GM18870 (cell line): ENCODE results near the gene PDCD1LG2.
"Not testable (repeated sequence)": the region's sequence is repeated elsewhere in the genome, so short reads cannot be mapped to it uniquely, and the experiment has no call there.

Experiments used
- ATAC-seq: cut with Tn5 transposase; IDR thresholded peaks from one replicate; pipeline ENCODE4 v1.9.1; 2021; ENCODE audit warnings: moderate library complexity; ENCODE audit not compliant: unreplicated experiment

Gene PDCD1LG2

DNA sequence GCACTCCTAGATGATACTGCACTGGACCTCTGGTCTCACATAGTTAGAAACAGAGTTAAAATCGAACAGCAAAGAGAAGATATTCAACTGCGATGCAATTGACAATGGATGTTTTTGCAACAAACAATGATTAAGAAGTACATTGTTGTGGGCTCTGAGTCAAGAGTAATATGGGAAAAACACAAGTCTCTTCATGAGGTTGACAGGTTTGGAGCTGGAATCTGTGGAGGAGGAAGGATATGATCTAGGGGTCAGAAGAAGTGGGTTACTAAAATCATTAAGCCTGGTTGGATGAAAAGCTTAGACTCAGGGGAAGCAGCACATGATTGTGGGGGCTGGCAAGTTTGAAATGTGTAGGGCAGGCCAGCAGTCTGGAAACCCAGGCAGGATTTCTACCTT lies 53.1 kb downstream of the PDCD1LG2 start:
- ATAC-seq: no peak

DNA sequence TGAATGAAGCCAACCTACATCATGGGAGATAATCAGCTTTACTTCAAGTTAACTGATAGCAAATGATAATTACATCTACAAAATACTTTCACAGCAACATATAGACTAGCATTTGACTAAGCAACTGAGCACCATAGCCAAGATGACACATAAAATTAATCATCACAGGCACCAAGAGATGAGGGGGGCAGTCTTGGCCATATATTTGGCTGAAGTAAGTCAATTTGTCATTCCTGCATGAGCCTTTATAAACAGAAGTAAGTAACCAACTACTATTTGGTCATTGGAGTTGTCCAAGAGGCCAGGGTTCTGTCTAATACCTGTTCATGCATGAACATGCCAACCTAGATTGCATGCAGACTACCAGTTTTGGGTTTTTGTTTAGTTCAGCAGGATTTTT lies 53.6 kb downstream of the PDCD1LG2 start:
- no peak for ATAC-seq

DNA sequence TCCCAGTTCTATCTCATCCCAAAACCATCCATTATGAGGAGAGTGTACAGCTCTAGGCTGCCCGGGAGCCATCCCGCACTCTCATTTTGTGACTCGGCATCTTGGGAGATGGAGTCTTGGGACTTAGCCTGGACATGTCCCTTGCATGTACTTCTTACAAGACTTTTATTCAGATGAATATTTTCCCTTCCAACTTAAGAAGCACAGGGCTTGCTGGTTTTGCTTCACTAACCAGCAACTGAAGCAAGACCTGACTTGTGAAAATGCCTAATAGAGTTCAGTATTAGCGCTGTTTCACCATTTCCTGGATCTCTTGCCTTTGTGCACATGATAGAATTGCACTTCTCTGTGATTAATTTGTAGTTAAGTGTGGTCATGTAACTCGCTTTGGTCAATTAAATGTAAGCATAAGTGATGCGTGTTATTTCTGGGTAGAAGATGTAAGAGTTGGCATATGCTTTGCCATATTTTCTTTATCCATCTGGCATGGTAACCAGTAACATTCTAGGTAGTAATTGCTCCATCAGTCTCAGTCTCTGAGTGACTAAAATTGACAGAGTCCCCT lies 55.8 kb downstream of the PDCD1LG2 start:
- ATAC-seq: peak; percentile 62

DNA sequence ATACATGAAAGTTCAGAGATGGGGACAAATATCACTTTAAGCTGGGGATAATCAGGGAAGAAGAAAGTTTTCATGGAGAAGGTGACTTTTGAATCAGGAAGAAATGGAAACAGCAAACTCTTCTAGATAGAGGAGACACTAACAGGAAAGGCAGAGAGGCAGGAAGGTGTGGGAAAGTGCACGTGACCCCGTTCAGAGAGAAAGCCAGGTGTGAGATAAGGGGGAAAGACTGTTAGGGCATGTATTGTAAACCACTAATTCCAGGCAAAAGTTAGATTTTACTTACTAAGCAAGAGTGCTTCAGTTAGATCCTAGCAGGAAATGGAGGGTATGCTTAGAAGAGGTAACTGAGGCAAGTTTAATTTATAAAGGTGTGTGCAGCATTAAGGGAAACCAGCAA lies 58.5 kb downstream of the PDCD1LG2 start:
- ATAC-seq: no peak

DNA sequence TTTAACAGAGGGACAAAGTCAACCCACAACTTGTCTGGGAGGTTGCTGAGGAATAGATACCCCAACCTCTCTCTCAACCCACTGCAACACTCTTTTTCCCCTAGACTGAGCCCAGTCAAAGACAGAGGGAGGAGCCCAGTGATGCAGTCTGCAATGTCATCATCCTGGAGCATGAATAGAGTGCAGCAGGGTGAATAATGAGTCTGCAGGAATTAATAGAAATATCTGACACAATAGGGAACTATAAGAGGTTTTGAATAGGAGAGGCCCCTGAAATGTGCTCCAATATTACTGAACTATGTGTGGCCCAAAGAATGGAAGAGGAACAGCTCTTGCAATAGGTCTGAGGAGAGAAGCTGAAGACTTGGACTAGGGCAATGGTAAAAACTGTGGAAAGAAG lies 59.1 kb downstream of the PDCD1LG2 start:
- ATAC-seq: no peak

DNA sequence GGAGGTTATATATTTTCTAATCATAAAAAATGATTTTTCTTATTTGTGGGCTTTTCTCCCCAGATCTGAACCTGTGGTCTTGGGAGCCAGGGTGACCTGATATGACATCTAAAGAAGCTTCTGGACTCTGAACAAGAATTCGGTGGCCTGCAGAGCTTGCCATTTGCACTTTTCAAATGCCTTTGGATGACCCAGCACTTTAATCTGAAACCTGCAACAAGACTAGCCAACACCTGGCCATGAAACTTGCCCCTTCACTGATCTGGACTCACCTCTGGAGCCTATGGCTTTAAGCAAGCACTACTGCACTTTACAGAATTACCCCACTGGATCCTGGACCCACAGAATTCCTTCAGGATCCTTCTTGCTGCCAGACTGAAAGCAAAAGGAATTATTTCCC lies 59.6 kb downstream of the PDCD1LG2 start:
- no peak for ATAC-seq

DNA sequence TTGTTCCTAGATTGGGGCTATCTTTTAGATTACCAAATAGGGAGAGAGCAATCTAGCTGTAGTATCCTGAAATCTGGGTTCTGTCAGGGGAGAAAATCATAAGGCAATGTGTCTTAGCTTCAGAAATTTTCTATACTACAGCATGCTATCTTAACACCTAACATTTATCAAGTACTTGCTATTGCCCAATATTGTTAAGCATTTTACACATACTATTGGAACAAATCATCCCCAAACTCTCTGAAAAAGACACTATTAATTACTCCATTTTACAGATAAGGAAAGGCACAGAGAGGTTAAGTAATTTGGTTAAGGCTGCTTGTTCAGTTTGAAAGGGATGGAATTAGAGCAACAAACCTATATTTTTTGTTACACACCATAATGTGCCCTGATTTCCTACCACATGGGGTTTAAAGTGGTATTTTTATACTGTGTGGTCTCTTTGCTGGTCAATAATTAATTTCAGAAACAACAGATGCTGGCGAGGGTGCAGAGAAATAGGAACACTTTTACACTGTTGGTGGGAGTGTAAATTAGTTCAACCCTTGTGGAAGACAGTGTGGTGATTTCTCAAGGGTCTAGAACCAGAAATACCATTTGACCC lies 61.4 kb downstream of the PDCD1LG2 start:
- peak; percentile 50 for ATAC-seq

DNA sequence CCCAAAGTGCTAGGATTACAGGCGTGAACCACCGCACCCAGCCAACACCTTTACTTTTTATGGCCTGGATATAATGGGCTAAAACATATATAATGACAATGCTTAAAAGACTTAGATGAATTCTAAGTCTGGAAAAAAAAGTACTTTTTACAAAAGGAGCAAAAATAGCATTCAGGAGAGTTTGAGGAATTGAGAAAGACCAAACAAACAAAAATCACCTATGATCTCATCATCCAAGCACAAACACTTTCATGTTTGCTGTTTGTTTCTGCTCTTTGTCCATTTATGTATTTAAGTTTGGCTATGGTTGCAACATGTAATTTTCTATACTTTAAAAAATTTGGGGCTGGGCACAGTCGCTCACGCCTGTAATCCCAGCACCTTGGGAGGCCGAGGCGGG lies 63.8 kb downstream of the PDCD1LG2 start:
- ATAC-seq: no peak

DNA sequence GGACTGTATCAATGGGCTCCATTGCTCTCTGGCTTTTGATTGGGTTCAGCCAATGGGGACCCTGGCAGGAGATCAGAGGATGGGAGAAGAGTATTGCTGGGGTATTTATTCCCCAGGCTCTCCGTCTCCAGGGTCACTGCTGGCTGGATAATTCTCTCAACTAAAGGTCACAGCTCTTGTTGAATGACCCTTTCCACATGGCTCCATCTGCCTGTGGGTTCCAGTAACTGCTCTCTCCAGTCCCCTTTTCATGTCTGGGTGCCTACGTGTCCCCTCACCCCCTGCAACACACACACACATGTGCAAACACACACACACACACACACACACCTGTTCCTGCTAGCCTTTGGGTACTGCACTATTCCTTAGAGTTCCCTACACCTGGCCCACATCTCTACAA lies 64.7 kb downstream of the PDCD1LG2 start:
- ATAC-seq: no peak

DNA sequence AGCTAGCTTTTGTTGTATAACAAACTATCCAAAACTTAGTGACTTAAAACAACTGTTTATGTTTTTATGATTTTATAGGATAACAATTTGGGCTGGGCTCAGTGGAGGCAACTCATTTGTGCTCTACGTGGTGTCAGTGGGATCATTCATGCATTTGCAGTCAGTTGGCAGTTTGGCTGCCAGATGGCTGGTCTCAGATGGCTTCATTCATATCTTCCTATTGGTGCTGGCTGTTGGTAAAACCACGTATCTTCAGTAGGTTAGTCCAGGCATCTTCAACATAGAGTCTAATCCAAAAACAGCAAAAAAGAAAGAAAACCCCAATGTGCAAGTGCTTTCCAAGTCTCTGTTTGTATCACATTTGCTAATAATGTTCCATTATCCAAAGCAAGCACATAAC lies 66.9 kb downstream of the PDCD1LG2 start:
- no peak for ATAC-seq

DNA sequence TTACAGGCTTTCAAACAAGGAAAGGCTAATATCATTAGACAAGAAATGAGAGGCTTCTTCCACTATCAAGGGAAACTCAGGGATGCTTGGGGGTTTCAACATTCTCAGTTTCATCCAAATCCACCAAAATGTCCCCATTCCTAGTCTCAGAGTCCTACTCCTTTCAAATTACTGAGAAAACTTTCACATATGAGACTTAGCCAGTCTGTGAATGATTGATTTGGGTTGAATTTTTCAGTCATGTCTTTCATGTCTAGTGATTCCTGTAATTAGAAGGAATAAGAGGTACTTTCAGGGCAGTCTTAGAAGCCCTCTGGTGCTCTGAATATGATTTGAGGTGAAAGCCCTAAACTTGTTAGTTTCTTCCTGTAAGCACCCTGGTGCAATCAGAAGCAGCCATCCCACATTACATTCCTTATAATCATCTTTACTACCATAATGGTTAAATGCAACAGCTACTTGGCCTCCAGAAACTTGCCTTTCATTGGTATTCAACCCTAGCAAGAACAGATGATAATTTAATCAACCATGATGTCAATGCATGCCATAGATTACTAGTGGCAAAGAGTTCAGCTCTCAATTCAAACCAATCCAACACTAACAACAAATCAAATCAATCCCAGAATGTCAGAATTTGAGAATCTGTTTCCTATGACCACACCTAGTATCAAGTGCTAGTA lies 67.8 kb downstream of the PDCD1LG2 start:
- ATAC-seq: peak; percentile 41

DNA sequence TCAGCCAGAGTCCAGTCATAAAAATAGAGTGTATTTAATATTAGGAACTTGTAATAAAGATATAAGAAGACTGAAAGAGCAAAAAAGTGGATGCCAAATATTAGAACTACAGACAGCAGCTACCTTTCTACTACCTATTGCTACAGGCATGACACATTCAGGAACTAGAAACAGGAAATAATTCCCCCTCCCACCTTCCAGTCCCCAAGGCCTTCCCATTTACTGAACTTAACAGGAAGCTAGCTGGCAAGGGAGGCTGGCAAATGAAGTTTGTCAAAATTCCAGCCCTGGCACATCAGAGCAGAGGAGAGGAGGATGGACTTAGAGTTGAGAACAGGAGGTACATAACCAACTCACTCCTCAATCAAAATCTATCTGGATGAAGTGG lies 68.4 kb downstream of the PDCD1LG2 start:
- no peak for ATAC-seq

DNA sequence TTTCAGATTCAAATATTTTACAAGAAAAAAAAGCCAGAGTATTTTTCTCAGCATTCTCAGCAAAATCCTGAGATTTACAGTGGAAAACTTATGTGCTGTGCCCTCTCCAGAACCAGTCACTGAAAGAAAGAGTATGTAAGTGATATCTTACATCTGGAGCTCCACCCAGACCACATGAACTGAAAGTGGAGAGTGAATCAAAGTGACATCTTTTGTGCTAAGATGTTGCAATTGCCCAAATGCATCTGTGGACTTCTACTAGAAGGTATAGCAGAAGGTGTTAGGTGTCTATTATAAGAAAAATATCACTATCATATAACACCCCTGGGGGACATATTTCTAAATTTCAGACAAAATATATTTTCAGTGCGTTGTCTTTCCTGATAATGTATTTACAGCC lies 69.5 kb downstream of the PDCD1LG2 start:
- ATAC-seq: no peak

DNA sequence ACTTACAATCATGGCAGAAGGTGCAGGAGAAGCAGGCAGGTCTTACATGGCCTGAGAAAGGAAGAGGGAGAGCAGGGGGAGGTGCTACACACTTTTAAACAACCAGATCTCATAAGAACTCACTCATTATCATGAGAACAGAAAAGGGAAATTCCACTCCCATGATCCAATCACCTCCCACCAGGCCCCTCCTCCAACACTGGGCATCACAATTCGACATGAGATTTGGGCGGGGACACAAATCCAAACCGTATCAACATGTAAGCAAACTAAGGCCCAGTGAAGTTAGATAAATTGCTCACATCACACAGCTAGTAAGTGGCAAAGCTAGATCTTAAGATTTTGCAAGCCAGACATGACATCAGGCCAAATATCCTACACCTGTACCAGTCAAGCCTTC lies 70.3 kb downstream of the PDCD1LG2 start:
- ATAC-seq: no peak

DNA sequence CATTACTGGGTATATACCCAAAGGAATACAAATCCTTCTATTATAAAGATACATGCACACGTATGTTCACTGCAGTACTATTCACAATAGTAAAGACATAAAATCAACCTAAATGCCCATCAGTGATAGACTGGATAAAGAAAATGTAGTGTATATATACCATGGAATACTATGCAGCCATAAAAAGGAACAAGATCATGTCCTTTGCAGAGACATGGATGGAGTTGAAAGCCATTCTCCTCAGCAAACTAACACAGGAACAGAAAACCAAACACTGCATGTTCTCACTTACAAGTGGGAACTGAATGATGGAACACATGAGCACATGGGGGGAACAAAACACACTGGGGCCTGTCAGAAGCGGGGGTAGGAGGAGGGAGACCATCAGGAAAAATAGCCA lies 71.4 kb downstream of the PDCD1LG2 start:
- ATAC-seq: not testable (repeated sequence)

DNA sequence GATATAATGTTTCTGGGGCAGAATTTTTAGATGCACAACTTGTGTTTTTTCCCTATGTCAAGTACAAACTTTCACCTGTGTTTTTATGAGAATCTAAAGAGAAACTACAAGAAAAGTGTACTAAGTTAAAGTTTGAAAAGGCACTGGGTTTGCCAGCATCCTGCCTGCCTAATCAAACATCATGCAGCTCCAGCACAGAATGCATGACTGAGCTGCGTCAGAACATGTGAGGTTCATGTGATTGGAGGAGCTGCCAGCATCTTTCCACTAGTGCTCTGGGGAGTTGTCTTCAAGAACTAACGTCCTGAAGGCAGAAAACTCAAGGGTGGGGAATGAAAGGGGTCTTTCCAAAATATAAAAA lies 72.5 kb downstream of the PDCD1LG2 start:
- ATAC-seq: peak; percentile 40

DNA sequence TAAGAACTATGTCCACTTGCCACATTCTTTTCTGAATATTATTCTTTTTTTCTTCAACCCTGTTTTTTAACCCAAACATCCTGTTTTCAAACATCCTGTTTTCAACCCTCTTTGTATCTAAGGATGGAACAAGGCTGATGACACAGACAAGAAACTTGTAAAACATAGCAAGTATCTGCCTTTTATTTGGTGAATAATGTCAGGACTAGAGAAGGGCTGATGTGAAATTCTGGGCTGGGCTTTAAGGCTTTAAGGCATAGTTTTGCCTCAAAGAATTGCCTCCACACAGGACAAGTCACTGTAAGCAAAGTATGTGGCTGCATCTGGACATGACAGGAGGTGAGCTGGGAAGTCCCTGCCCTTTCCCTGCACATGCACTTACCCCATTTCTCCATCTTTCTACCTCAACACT lies 76.1 kb downstream of the PDCD1LG2 start:
- ATAC-seq: peak; percentile 38

DNA sequence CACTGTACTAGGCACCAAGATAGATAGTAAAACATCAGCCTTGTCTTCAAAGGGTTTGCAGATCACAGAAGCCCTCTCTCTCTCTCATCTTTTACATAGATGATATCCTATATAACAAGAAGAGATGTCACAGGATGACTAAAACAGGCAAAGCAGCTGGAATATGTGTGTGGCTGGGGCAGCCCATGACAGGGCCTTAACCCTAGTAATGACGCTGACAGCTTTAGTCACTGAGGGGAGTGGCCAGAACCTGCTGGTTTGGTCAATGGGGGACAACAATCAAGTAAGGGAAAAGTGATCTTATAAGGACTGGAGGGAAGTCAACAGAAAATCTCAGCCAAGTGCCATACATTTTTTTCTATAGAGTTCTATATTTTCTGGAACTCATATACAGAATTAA lies 76.7 kb downstream of the PDCD1LG2 start:
- ATAC-seq: no peak

DNA sequence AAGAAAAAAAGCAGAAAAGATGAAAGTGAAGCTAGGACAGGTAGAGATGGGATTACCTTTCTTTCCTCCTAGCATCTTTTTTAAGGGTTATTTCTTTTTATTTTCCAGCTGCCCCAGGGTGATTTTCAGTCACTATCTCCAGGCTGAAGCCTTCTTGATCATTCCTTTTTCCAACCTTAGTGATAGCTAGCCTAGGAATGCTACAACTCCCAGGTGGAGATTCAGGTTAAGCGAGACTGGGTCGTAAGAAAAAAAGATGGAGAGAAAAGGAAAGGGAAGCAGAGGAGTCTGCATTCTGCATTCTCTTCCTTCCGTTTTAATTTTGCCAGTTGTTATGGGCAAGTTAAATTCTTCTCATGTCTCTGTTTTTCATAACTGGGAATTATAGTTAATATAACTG lies 81.9 kb downstream of the PDCD1LG2 start:
- ATAC-seq: no peak

DNA sequence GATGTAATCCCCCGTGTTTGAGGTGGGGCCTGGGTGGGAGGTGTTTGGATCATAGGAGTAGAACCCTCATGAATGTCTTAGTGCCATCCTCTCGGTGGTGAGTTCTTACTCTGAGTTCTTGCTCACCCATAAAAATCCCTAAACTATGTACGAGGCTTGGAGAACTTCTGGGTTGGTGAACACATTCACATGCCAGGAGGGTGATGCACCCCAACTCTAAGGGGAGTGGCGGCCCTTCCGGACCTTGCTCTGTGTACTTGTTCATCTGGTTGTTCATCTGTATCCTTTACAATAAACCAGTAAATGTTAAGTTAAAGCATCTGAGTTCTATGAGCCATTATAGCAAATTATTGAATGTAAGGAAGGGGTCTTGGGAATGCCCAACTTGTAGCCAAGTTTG lies 82.6 kb downstream of the PDCD1LG2 start:
- ATAC-seq: no peak

DNA sequence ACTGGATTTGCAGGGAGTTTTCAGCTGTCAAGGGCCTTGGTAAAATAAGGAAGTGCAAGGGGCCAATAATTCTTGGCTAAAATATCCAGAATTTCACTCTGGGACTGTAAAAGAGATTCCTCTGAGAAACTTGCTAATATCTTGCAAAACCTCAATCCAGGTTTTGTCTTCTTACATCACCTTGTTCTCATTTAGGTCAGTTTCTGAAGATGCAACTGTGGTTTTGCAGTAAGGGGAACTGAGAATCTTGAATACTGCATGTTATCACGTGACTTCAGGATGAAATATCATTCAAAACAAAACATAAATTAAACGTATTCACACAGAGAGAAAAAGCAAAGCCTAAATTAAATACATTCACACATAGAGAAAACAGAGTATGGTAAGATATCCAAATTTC lies 83.6 kb downstream of the PDCD1LG2 start:
- peak; percentile 74 for ATAC-seq

DNA sequence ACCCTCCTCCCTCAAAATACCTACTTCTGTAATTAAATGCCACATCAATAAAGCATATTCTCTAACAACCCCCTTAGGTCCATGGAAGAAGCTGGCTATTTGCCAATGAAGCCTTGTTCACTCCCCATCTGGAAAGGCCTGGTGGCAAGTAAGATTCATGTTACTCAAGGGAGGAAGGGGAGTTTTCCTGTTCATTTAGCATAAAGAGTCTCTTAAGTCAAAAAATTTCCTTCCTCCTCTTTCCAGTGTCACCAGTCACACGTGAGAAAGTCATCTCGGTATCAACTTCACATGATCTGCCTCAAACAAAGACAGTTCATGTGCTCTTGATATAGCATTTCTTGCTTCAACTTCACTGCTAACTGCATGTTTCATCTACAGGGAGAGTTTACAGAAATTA lies 85.8 kb downstream of the PDCD1LG2 start:
- no peak for ATAC-seq
